ENCODE results near the gene ZNF550.
A peak's percentile ranks its signal among the peaks of the same experiment; 100 is the strongest.
"Not testable (repeated sequence)": the region's sequence is repeated elsewhere in the genome, so short reads cannot be mapped to it uniquely, and the experiment has no call there.

Gene ZNF550

GRCh38 chr19:57552432-57552831 lies 7.2 kb downstream of the ZNF550 start:
- H3K27me3 ChIP-seq (ENCODE audit: control insufficient read depth in 5 of 5, insufficient read depth in 4 of 5, low read length in 5 of 5) = no peaks in the 10 kb centered on the region
- no peak overlapping the region for H3K9ac ChIP-seq (ENCODE audit: low read length in 5 of 5)
- H3K9me3 ChIP-seq (ENCODE audit: control insufficient read depth in 5 of 5, low read length in 5 of 5) = peaks cover 44 to 78% (median 66%) of the 10 kb centered on the region in 5 donors
- H3K36me3 ChIP-seq (ENCODE audit: control insufficient read depth in 5 of 5, insufficient read depth in 5 of 5, low read length in 5 of 5) = peaks cover 56 to 90% (median 86%) of the 10 kb centered on the region in 5 donors
- peak overlapping the region in 4 of 5 donors; percentile 20 to 52 (median 36) for H3K4me3 ChIP-seq (ENCODE audit: low read depth in 1 of 5, low read length in 5 of 5)
- H3K27ac ChIP-seq (ENCODE audit: low read depth, low read length) = no peak overlapping the region
- no peaks in the 10 kb centered on the region for H3K4me1 ChIP-seq (ENCODE audit: control insufficient read depth in 5 of 5, insufficient read depth in 5 of 5, low read length in 5 of 5)

GRCh38 chr19:57546513-57546912 lies 13.2 kb downstream of the ZNF550 start:
- Histone ChIP-seq H3K9ac (ENCODE audit: low read length in 5 of 5) (no peak overlapping the region), H3K27me3 (ENCODE audit: control insufficient read depth in 5 of 5, insufficient read depth in 4 of 5, low read length in 5 of 5) (no peaks in the 10 kb centered on the region), H3K27ac (ENCODE audit: low read depth, low read length) (no peak overlapping the region), H3K4me1 (ENCODE audit: control insufficient read depth in 5 of 5, insufficient read depth in 5 of 5, low read length in 5 of 5) (no peaks in the 10 kb centered on the region), H3K9me3 (ENCODE audit: control insufficient read depth in 5 of 5, low read length in 5 of 5) (peaks cover 81 to 99% (median 88%) of the 10 kb centered on the region in 5 donors), H3K36me3 (ENCODE audit: control insufficient read depth in 5 of 5, insufficient read depth in 5 of 5, low read length in 5 of 5) (peaks cover 66 to 95% (median 82%) of the 10 kb centered on the region in 5 donors), H3K4me3 (ENCODE audit: low read depth in 1 of 5, low read length in 5 of 5) (peak overlapping the region; percentile 29 to 73 (median 49))

- Histone ChIP-seq H3K27ac (ENCODE audit: low read depth, low read length) (no peak overlapping the region), H3K27me3 (ENCODE audit: control insufficient read depth in 5 of 5, insufficient read depth in 4 of 5, low read length in 5 of 5) (no peaks in the 10 kb centered on the region), H3K4me3 (ENCODE audit: low read depth in 1 of 5, low read length in 5 of 5) (peak overlapping the region; percentile 41 to 69 (median 55)), H3K9ac (ENCODE audit: low read length in 5 of 5) (peak overlapping the region in 1 of 5 donors; percentile 42), H3K9me3 (ENCODE audit: control insufficient read depth in 5 of 5, low read length in 5 of 5) (peaks cover 84 to 100% (median 91%) of the 10 kb centered on the region in 5 donors), H3K36me3 (ENCODE audit: control insufficient read depth in 5 of 5, insufficient read depth in 5 of 5, low read length in 5 of 5) (peaks cover 64 to 82% (median 70%) of the 10 kb centered on the region in 5 donors), H3K4me1 (ENCODE audit: control insufficient read depth in 5 of 5, insufficient read depth in 5 of 5, low read length in 5 of 5) (peaks cover 0 to 5% (median 0%) of the 10 kb centered on the region in 5 donors)
Observed at GRCh38 chr19:57537953-57538547, 21.6 kb downstream of the ZNF550 start.

- H3K4me1 ChIP-seq (ENCODE audit: control insufficient read depth in 5 of 5, insufficient read depth in 5 of 5, low read length in 5 of 5) = peaks cover 4 to 20% (median 17%) of the 10 kb centered on the region in 5 donors
- peak within 1 kb of the TSS; percentile 67 for H3K27ac ChIP-seq (ENCODE audit: low read depth, low read length)
- H3K9ac ChIP-seq (ENCODE audit: low read length in 5 of 5) = peak within 1 kb of the TSS in 4 of 5 donors; percentile 86 to 93 (median 88)
- H3K9me3 ChIP-seq (ENCODE audit: control insufficient read depth in 5 of 5, low read length in 5 of 5) = peaks cover 9 to 23% (median 16%) of the 10 kb centered on the region in 5 donors
- H3K27me3 ChIP-seq (ENCODE audit: control insufficient read depth in 5 of 5, insufficient read depth in 4 of 5, low read length in 5 of 5) = no peaks in the 10 kb centered on the region
- peak within 1 kb of the TSS; percentile 73 to 98 (median 91) for H3K4me3 ChIP-seq (ENCODE audit: low read depth in 1 of 5, low read length in 5 of 5)
- H3K36me3 ChIP-seq (ENCODE audit: control insufficient read depth in 5 of 5, insufficient read depth in 5 of 5, low read length in 5 of 5) = peaks cover 9 to 16% (median 14%) of the 10 kb centered on the region in 5 donors
Observed at GRCh38 chr19:57527136-57527881, 32.4 kb downstream of the ZNF550 start, which contains the start of gene ZNF549. ZNF549 (plus strand) TSS chr19:57527356; CDS start chr19:57527574, 218 bp downstream.

- Histone ChIP-seq H3K9me3 (ENCODE audit: control insufficient read depth in 5 of 5, low read length in 5 of 5) (peaks cover 16 to 46% (median 36%) of the 10 kb centered on the region in 5 donors), H3K36me3 (ENCODE audit: control insufficient read depth in 5 of 5, insufficient read depth in 5 of 5, low read length in 5 of 5) (peaks cover 30 to 50% (median 38%) of the 10 kb centered on the region in 5 donors)
- H3K4me3 ChIP-seq (ENCODE audit: low read depth in 1 of 5, low read length in 5 of 5); H3K9ac ChIP-seq (ENCODE audit: low read length in 5 of 5); H3K27me3 ChIP-seq (ENCODE audit: control insufficient read depth in 5 of 5, insufficient read depth in 4 of 5, low read length in 5 of 5); H3K4me1 ChIP-seq (ENCODE audit: control insufficient read depth in 5 of 5, insufficient read depth in 5 of 5, low read length in 5 of 5); H3K27ac ChIP-seq (ENCODE audit: low read depth, low read length): not testable (repeated sequence)
Observed at GRCh38 chr19:57518021-57518420, 41.6 kb downstream of the ZNF550 start.

GRCh38 chr19:57515255-57515654 lies 44.4 kb downstream of the ZNF550 start:
- no peak overlapping the region for H3K27ac ChIP-seq (ENCODE audit: low read depth, low read length)
- no peaks in the 10 kb centered on the region for H3K27me3 ChIP-seq (ENCODE audit: control insufficient read depth in 5 of 5, insufficient read depth in 4 of 5, low read length in 5 of 5)
- no peaks in the 10 kb centered on the region for H3K4me1 ChIP-seq (ENCODE audit: control insufficient read depth in 5 of 5, insufficient read depth in 5 of 5, low read length in 5 of 5)
- H3K9me3 ChIP-seq (ENCODE audit: control insufficient read depth in 5 of 5, low read length in 5 of 5) = peaks cover 23 to 64% (median 50%) of the 10 kb centered on the region in 5 donors
- H3K9ac ChIP-seq (ENCODE audit: low read length in 5 of 5) = no peak overlapping the region
- H3K4me3 ChIP-seq (ENCODE audit: low read depth in 1 of 5, low read length in 5 of 5) = peak overlapping the region in 2 of 5 donors; percentile 8 to 47
- H3K36me3 ChIP-seq (ENCODE audit: control insufficient read depth in 5 of 5, insufficient read depth in 5 of 5, low read length in 5 of 5) = peaks cover 30 to 55% (median 38%) of the 10 kb centered on the region in 5 donors

- H3K27me3 ChIP-seq (ENCODE audit: control insufficient read depth in 5 of 5, insufficient read depth in 4 of 5, low read length in 5 of 5) = no peaks in the 10 kb centered on the region
- H3K4me1 ChIP-seq (ENCODE audit: control insufficient read depth in 5 of 5, insufficient read depth in 5 of 5, low read length in 5 of 5) = no peaks in the 10 kb centered on the region
- no peak overlapping the region for H3K27ac ChIP-seq (ENCODE audit: low read depth, low read length)
- peaks cover 26 to 75% (median 56%) of the 10 kb centered on the region in 5 donors for H3K9me3 ChIP-seq (ENCODE audit: control insufficient read depth in 5 of 5, low read length in 5 of 5)
- H3K9ac ChIP-seq (ENCODE audit: low read length in 5 of 5) = no peak overlapping the region
- H3K4me3 ChIP-seq (ENCODE audit: low read depth in 1 of 5, low read length in 5 of 5) = peak overlapping the region; percentile 18 to 55 (median 51)
- peaks cover 32 to 54% (median 40%) of the 10 kb centered on the region in 5 donors for H3K36me3 ChIP-seq (ENCODE audit: control insufficient read depth in 5 of 5, insufficient read depth in 5 of 5, low read length in 5 of 5)
Observed at GRCh38 chr19:57512845-57513244, 46.8 kb downstream of the ZNF550 start.

GRCh38 chr19:57511484-57511883 lies 48.2 kb downstream of the ZNF550 start:
- H3K4me1 ChIP-seq (ENCODE audit: control insufficient read depth in 5 of 5, insufficient read depth in 5 of 5, low read length in 5 of 5) = peaks cover 0 to 8% (median 0%) of the 10 kb centered on the region in 5 donors
- no peak overlapping the region for H3K4me3 ChIP-seq (ENCODE audit: low read depth in 1 of 5, low read length in 5 of 5)
- H3K27ac ChIP-seq (ENCODE audit: low read depth, low read length) = no peak overlapping the region
- H3K36me3 ChIP-seq (ENCODE audit: control insufficient read depth in 5 of 5, insufficient read depth in 5 of 5, low read length in 5 of 5) = peaks cover 37 to 56% (median 42%) of the 10 kb centered on the region in 5 donors
- H3K9me3 ChIP-seq (ENCODE audit: control insufficient read depth in 5 of 5, low read length in 5 of 5) = peaks cover 25 to 73% (median 64%) of the 10 kb centered on the region in 5 donors
- peaks cover 0 to 4% (median 0%) of the 10 kb centered on the region in 5 donors for H3K27me3 ChIP-seq (ENCODE audit: control insufficient read depth in 5 of 5, insufficient read depth in 4 of 5, low read length in 5 of 5)
- H3K9ac ChIP-seq (ENCODE audit: low read length in 5 of 5) = no peak overlapping the region

GRCh38 chr19:57506163-57506562 lies 53.5 kb downstream of the ZNF550 start:
- H3K27ac ChIP-seq (ENCODE audit: low read depth, low read length) = no peak overlapping the region
- peaks cover 22 to 53% (median 40%) of the 10 kb centered on the region in 5 donors for H3K36me3 ChIP-seq (ENCODE audit: control insufficient read depth in 5 of 5, insufficient read depth in 5 of 5, low read length in 5 of 5)
- peaks cover 0 to 4% (median 0%) of the 10 kb centered on the region in 5 donors for H3K27me3 ChIP-seq (ENCODE audit: control insufficient read depth in 5 of 5, insufficient read depth in 4 of 5, low read length in 5 of 5)
- peaks cover 16 to 38% (median 26%) of the 10 kb centered on the region in 5 donors for H3K9me3 ChIP-seq (ENCODE audit: control insufficient read depth in 5 of 5, low read length in 5 of 5)
- peaks cover 0 to 10% (median 0%) of the 10 kb centered on the region in 5 donors for H3K4me1 ChIP-seq (ENCODE audit: control insufficient read depth in 5 of 5, insufficient read depth in 5 of 5, low read length in 5 of 5)
- peak overlapping the region in 2 of 5 donors; percentile 35 to 42 for H3K4me3 ChIP-seq (ENCODE audit: low read depth in 1 of 5, low read length in 5 of 5)
- no peak overlapping the region for H3K9ac ChIP-seq (ENCODE audit: low read length in 5 of 5)
